GM12878 (cell line): ENCODE results near the gene SLC35A2. TPM values are rescaled to one million over a fixed set of nuclear protein-coding genes. Genes with fewer than 3 reads are reported as not detected.

Experiments
- BACH1 ChIP-seq: fragments of 450-650 bp; IDR thresholded peaks from 2 replicates; pipeline ENCODE4 v1.6.1; 2017; ENCODE audit warnings: mild to moderate bottlenecking, borderline replicate concordance
- CREB1 ChIP-seq: IDR thresholded peaks from 2 replicates; pipeline ENCODE4 v1.6.1; 2012; ENCODE audit warnings: low read depth, mild to moderate bottlenecking, inconsistent platforms
- IKZF2 ChIP-seq, 2 experiments: fragments of 450-650 bp; IDR thresholded peaks; 2 replicates each; pipeline ENCODE4 v1.6.1; 2017; ENCODE audit warnings: mild to moderate bottlenecking in 2 of 2, moderate library complexity in 2 of 2
- KAT2A ChIP-seq: conservative IDR thresholded peaks from 2 replicates; pipeline ENCODE4 v1.6.1; 2011; ENCODE audit warnings: low read depth, low read length; ENCODE audit not compliant: control insufficient read depth
- KLF5 ChIP-seq: fragments of 450-650 bp; IDR thresholded peaks from 2 replicates; pipeline ENCODE4 v1.6.1; 2014; ENCODE audit warnings: mild to moderate bottlenecking; ENCODE audit not compliant: partially characterized antibody
- LARP7 ChIP-seq: fragments of 450-650 bp; IDR thresholded peaks from 2 replicates; pipeline ENCODE4 v1.6.1; 2017; ENCODE audit warnings: mild to moderate bottlenecking
- MXI1 ChIP-seq: fragments of 150-350 bp; IDR thresholded peaks from 2 replicates; pipeline ENCODE4 v1.6.1; 2011; ENCODE audit warnings: low read depth, mild to moderate bottlenecking, inconsistent platforms, low read length, improper control_type of control experiment
- NR2C1 ChIP-seq: fragments of 450-650 bp; IDR thresholded peaks from 2 replicates; pipeline ENCODE4 v1.6.1; 2017; ENCODE audit warnings: antibody characterized with exemption, mild to moderate bottlenecking, moderate library complexity
- NR2F1 ChIP-seq: fragments of 450-650 bp; conservative IDR thresholded peaks from 2 replicates; pipeline ENCODE4 v1.6.1; 2017; ENCODE audit warnings: mild to moderate bottlenecking
- POLR2A ChIP-seq: IDR thresholded peaks from 2 replicates; pipeline ENCODE4 v1.6.1; 2011; ENCODE audit warnings: low read depth, mild to moderate bottlenecking, low read length
- POLR2AphosphoS5 ChIP-seq: IDR thresholded peaks from 2 replicates; pipeline ENCODE4 v1.6.1; 2011; ENCODE audit warnings: mild to moderate bottlenecking, low read length, inconsistent platforms
- POU2F2 ChIP-seq: IDR thresholded peaks from 3 replicates; pipeline ENCODE4 v1.6.1; 2011; ENCODE audit warnings: low read depth, mild to moderate bottlenecking, low read length, borderline replicate concordance
- STAT3 ChIP-seq: IDR thresholded peaks from 2 replicates; pipeline ENCODE4 v1.6.1; 2011; ENCODE audit warnings: low read depth, low read length, improper control_type of control experiment
- SUPT20H ChIP-seq: IDR thresholded peaks from 2 replicates; pipeline ENCODE4 v1.6.1; 2011; ENCODE audit warnings: low read depth, mild to moderate bottlenecking, low read length, moderate library complexity, borderline replicate concordance; ENCODE audit not compliant: control insufficient read depth
- TARDBP ChIP-seq: IDR thresholded peaks from 2 replicates; pipeline ENCODE4 v1.6.1; 2016; ENCODE audit warnings: borderline replicate concordance
- ZSCAN29 ChIP-seq: fragments of 450-650 bp; IDR thresholded peaks from 2 replicates; pipeline ENCODE4 v1.6.1; 2017; ENCODE audit warnings: mild to moderate bottlenecking, moderate library complexity
- ZZZ3 ChIP-seq: IDR thresholded peaks from 2 replicates; pipeline ENCODE4 v1.6.1; 2011; ENCODE audit warnings: low read depth; ENCODE audit not compliant: control insufficient read depth, insufficient read length
- polyA plus RNA-seq, 11 experiments: library from polyadenylated mRNA; depleted of rRNA in 4 of 11; unstranded in 6 of 11; stranded (reverse) in 5 of 11; fragments of >200 nt; fragmentation: Nextera tagmentation in 4 of 11; fragmentation: Illumina TruSeq in 1 of 11; extraction: Ambion mirVana in 4 of 11; extraction: Trizol in 1 of 11; gene quantifications; 1 replicate in 1 of 11; 2 replicates in 10 of 11; pipeline versions ENCODE4 v1.2.1 to v1.2.3, GENCODE V29; 2011 to 2016; ENCODE audit warnings: inconsistent platforms in 2 of 11, missing spikeins in 2 of 11, low read depth in 1 of 11
- total RNA-seq, 4 experiments: library from RNA; depleted of rRNA in 3 of 4; stranded (reverse); fragments of >200 nt in 3 of 4; fragmentation: Illumina TruSeq in 1 of 4; extraction: Trizol in 1 of 4; gene quantifications; 2 replicates each; pipeline versions ENCODE4 v1.2.1 to v1.2.3, GENCODE V29; 2013 to 2021
- TF ChIP-seq, protein P1 (sequence below): fragments of 450-650 bp; IDR thresholded peaks from 2 replicates; pipeline ENCODE4 v1.6.1; 2016; ENCODE audit warnings: mild to moderate bottlenecking, moderate library complexity, borderline replicate concordance
- TF ChIP-seq, protein P2 (sequence below): fragments of 450-650 bp; IDR thresholded peaks from 2 replicates; pipeline ENCODE4 v1.6.1; 2017; ENCODE audit warnings: borderline replicate concordance
- TF ChIP-seq, protein P3 (sequence below): IDR thresholded peaks from 2 replicates; pipeline ENCODE4 v1.6.1; 2011; ENCODE audit warnings: low read depth, low read length, improper control_type of control experiment, borderline replicate concordance
- TF ChIP-seq, protein P4 (sequence below): fragments of 150-350 bp; IDR thresholded peaks from 2 replicates; pipeline ENCODE4 v1.6.1; 2016; ENCODE audit warnings: low read depth, low read length

SLC35A2 gene
- total and polyA plus RNA-seq, 10 of the 15 experiments (the other 5 are each of a cell fraction or from before 2014, with no cell fraction given): 2.1 to 27.4 (median 14.9) TPM

DNA sequence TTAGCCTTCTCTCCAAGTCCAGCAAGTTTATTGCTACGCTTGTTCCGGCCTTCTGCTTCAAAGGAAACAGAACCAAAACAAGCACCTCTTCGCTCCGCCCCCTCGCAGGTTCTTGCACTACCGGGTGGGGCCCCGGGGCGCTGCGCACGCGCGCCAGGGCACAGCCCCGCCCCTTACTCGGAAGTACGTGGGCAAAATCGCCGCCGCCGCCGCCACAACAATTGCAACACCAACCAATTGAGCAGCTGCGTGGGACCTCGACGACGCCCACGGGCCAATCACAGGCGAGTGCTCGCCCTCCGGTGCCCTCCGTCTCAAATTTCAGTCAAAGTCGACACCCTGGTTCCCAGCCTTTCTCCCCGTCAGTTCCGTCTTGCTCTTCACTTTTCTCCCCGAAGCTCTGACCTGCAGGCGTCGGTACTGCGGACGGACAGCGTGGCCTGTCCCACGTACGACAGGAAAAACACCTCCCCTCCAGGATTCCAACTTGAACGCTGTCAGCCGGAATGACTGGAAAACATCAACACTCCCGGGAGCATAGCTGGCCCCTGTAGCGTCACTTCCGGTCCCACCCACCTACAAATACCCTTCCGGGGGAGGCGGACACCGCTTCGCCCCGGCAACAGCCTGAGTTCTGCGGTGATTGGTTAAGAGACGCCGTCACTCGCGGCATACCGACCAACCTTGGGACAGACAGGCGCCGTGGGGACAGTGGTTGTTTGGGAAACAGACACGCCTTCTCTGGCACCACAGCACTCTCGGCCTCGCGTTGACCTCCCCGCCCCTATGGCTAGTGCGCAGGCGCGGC lies 46.6 kb upstream of the SLC35A2 start (continued):
- TF ChIP-seq ZZZ3: no peak
- TF ChIP-seq, protein P1, sequence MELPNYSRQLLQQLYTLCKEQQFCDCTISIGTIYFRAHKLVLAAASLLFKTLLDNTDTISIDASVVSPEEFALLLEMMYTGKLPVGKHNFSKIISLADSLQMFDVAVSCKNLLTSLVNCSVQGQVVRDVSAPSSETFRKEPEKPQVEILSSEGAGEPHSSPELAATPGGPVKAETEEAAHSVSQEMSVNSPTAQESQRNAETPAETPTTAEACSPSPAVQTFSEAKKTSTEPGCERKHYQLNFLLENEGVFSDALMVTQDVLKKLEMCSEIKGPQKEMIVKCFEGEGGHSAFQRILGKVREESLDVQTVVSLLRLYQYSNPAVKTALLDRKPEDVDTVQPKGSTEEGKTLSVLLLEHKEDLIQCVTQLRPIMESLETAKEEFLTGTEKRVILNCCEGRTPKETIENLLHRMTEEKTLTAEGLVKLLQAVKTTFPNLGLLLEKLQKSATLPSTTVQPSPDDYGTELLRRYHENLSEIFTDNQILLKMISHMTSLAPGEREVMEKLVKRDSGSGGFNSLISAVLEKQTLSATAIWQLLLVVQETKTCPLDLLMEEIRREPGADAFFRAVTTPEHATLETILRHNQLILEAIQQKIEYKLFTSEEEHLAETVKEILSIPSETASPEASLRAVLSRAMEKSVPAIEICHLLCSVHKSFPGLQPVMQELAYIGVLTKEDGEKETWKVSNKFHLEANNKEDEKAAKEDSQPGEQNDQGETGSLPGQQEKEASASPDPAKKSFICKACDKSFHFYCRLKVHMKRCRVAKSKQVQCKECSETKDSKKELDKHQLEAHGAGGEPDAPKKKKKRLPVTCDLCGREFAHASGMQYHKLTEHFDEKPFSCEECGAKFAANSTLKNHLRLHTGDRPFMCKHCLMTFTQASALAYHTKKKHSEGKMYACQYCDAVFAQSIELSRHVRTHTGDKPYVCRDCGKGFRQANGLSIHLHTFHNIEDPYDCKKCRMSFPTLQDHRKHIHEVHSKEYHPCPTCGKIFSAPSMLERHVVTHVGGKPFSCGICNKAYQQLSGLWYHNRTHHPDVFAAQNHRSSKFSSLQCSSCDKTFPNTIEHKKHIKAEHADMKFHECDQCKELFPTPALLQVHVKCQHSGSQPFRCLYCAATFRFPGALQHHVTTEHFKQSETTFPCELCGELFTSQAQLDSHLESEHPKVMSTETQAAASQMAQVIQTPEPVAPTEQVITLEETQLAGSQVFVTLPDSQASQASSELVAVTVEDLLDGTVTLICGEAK: peak; percentile 93
- TF ChIP-seq TARDBP: no peak
- TF ChIP-seq POLR2AphosphoS5: peak; percentile 82; the same call in 1 of the 2 replicates
- TF ChIP-seq ZSCAN29: no peak
- TF ChIP-seq POLR2A: peak; percentile 77
- no peak for TF ChIP-seq KAT2A
- TF ChIP-seq, protein P2, sequence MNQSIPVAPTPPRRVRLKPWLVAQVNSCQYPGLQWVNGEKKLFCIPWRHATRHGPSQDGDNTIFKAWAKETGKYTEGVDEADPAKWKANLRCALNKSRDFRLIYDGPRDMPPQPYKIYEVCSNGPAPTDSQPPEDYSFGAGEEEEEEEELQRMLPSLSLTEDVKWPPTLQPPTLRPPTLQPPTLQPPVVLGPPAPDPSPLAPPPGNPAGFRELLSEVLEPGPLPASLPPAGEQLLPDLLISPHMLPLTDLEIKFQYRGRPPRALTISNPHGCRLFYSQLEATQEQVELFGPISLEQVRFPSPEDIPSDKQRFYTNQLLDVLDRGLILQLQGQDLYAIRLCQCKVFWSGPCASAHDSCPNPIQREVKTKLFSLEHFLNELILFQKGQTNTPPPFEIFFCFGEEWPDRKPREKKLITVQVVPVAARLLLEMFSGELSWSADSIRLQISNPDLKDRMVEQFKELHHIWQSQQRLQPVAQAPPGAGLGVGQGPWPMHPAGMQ: no peak
- TF ChIP-seq STAT3: no peak
- peak; percentile 50 for TF ChIP-seq NR2F1
- TF ChIP-seq, protein P3, sequence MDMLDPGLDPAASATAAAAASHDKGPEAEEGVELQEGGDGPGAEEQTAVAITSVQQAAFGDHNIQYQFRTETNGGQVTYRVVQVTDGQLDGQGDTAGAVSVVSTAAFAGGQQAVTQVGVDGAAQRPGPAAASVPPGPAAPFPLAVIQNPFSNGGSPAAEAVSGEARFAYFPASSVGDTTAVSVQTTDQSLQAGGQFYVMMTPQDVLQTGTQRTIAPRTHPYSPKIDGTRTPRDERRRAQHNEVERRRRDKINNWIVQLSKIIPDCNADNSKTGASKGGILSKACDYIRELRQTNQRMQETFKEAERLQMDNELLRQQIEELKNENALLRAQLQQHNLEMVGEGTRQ: no peak
- peak; percentile 88 for TF ChIP-seq NR2C1
- TF ChIP-seq BACH1: 0 out of 2 replicates have a peak, but pooled peaks have one; percentile 40
- peak; percentile 24 for TF ChIP-seq KLF5
- TF ChIP-seq IKZF2 (IDR thresholded peaks at IDR 0.05): no peak
- TF ChIP-seq, protein P4, sequence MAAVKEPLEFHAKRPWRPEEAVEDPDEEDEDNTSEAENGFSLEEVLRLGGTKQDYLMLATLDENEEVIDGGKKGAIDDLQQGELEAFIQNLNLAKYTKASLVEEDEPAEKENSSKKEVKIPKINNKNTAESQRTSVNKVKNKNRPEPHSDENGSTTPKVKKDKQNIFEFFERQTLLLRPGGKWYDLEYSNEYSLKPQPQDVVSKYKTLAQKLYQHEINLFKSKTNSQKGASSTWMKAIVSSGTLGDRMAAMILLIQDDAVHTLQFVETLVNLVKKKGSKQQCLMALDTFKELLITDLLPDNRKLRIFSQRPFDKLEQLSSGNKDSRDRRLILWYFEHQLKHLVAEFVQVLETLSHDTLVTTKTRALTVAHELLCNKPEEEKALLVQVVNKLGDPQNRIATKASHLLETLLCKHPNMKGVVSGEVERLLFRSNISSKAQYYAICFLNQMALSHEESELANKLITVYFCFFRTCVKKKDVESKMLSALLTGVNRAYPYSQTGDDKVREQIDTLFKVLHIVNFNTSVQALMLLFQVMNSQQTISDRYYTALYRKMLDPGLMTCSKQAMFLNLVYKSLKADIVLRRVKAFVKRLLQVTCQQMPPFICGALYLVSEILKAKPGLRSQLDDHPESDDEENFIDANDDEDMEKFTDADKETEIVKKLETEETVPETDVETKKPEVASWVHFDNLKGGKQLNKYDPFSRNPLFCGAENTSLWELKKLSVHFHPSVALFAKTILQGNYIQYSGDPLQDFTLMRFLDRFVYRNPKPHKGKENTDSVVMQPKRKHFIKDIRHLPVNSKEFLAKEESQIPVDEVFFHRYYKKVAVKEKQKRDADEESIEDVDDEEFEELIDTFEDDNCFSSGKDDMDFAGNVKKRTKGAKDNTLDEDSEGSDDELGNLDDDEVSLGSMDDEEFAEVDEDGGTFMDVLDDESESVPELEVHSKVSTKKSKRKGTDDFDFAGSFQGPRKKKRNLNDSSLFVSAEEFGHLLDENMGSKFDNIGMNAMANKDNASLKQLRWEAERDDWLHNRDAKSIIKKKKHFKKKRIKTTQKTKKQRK: 0 out of 2 replicates have a peak, but pooled peaks have one; percentile 21
- TF ChIP-seq LARP7: no peak; the same call in 1 of the 2 replicates
- peak; percentile 91 for TF ChIP-seq CREB1
- peak; percentile 40; the same call in 1 of the 2 replicates for TF ChIP-seq MXI1
- no peak for TF ChIP-seq POU2F2
- no peak for TF ChIP-seq SUPT20H
